Fibroblast of mammary gland (primary cell): Measurements from ENCODE around the gene CRAMP1.

ENCODE experiments used
- DNase-seq: peaks from one replicate; pipeline ENCODE4 v3.0.0-alpha.2; 2010; ENCODE audit warnings: low read depth
- H3K4me3 ChIP-seq: 2 replicates; pipeline ENCODE4 v1.5.1; 2011; ENCODE audit warnings: low read depth, mild to moderate bottlenecking, low read length, moderate library complexity; ENCODE audit not compliant: control insufficient read depth
- CTCF ChIP-seq: conservative IDR thresholded peaks from 2 replicates; pipeline ENCODE4 v1.5.1; 2011; ENCODE audit warnings: low read depth, low read length, inconsistent platforms; ENCODE audit not compliant: control insufficient read depth, insufficient read depth

CRAMP1 gene

GRCh38 chr16:1619976-1620375 is 7.8 kb downstream of the CRAMP1 start:
- no peak for DNase-seq
- no peak overlapping the region for H3K4me3 ChIP-seq
- no peak for TF ChIP-seq CTCF

GRCh38 chr16:1620391-1620790 is 8.2 kb downstream of the CRAMP1 start:
- H3K4me3 ChIP-seq = no peak overlapping the region
- DNase-seq = no peak
- TF ChIP-seq CTCF = no peak

- no peak for TF ChIP-seq CTCF
- no peak overlapping the region for H3K4me3 ChIP-seq
- no peak for DNase-seq
Observed at GRCh38 chr16:1621851-1622250, 9.7 kb downstream of the CRAMP1 start.

GRCh38 chr16:1626327-1626726 is 14.2 kb downstream of the CRAMP1 start:
- H3K4me3 ChIP-seq = no peak overlapping the region
- DNase-seq = no peak
- TF ChIP-seq CTCF = no peak

- H3K4me3 ChIP-seq = no peak overlapping the region
- TF ChIP-seq CTCF = no peak
- DNase-seq = no peak
Observed at GRCh38 chr16:1626776-1627175, 14.6 kb downstream of the CRAMP1 start.

GRCh38 chr16:1630450-1631213 is 18.5 kb downstream of the CRAMP1 start:
- TF ChIP-seq CTCF = no peak
- no peak overlapping the region for H3K4me3 ChIP-seq
- no peak for DNase-seq
